AG04450 (cell line): Measurements from ENCODE around the gene ARID3A. TPM values are rescaled to one million over a fixed set of nuclear protein-coding genes. Genes with fewer than 3 reads are reported as not detected.

ENCODE experiments used
- CTCF ChIA-PET: fragments of 300-600, 350-600 bp; formaldehyde crosslinking; extraction: SDS; loops from one replicate; lab custom pipeline; 2022; ENCODE audit warnings: antibody characterized with exemption, inconsistent platforms; lab: Charles Lee
- POLR2A ChIA-PET: fragments of 350-600 bp; formaldehyde crosslinking; extraction: SDS; loops from one replicate; lab custom pipeline; 2021; ENCODE audit warnings: antibody characterized with exemption, inconsistent platforms; lab: Yijun Ruan, JAX
- DNase-seq: peaks from one replicate; pipeline ENCODE4 v3.0.0-alpha.2; 2011; ENCODE audit warnings: low read depth, low spot score
- H3K27ac ChIP-seq: one replicate; pipeline ENCODE4 v1.5.1; 2012; ENCODE audit warnings: low read depth, low read length, control low read depth
- H3K27me3 ChIP-seq: one replicate; pipeline ENCODE4 v1.6.0; 2012; ENCODE audit warnings: low read length; ENCODE audit not compliant: control insufficient read depth, insufficient read depth
- H3K4me3 ChIP-seq: 2 replicates; pipeline ENCODE4 v1.5.1; 2011; ENCODE audit warnings: mild to moderate bottlenecking, low read depth, low read length, control low read depth
- H3K9me3 ChIP-seq: 2 replicates; pipeline ENCODE4 v1.5.1; 2012; ENCODE audit warnings: low read length; ENCODE audit not compliant: control insufficient read depth, insufficient read depth
- polyA plus RNA-seq: library from polyadenylated mRNA; depleted of rRNA; stranded (reverse); fragments of >200 nt; gene quantifications from 2 replicates; pipeline ENCODE4 v1.2.3, GENCODE V29; 2011
- TF ChIP-seq, protein P1 (sequence below): IDR thresholded peaks from 2 replicates; pipeline ENCODE4 v1.5.1; 2011; ENCODE audit warnings: low read depth, low read length, control low read depth, inconsistent platforms

The ARID3A gene
- polyA plus RNA-seq, 1 experiment = 7.6 TPM

- Histone ChIP-seq H3K9me3 (peaks cover 14% of the 10 kb centered on the region), H3K4me3 (no peak overlapping the region), H3K27me3 (no peaks in the 10 kb centered on the region), H3K27ac (no peak overlapping the region)
- no peak for DNase-seq
- ChIA-PET CTCF (no interaction called here), POLR2A (no interaction called here)
- TF ChIP-seq, protein P1, sequence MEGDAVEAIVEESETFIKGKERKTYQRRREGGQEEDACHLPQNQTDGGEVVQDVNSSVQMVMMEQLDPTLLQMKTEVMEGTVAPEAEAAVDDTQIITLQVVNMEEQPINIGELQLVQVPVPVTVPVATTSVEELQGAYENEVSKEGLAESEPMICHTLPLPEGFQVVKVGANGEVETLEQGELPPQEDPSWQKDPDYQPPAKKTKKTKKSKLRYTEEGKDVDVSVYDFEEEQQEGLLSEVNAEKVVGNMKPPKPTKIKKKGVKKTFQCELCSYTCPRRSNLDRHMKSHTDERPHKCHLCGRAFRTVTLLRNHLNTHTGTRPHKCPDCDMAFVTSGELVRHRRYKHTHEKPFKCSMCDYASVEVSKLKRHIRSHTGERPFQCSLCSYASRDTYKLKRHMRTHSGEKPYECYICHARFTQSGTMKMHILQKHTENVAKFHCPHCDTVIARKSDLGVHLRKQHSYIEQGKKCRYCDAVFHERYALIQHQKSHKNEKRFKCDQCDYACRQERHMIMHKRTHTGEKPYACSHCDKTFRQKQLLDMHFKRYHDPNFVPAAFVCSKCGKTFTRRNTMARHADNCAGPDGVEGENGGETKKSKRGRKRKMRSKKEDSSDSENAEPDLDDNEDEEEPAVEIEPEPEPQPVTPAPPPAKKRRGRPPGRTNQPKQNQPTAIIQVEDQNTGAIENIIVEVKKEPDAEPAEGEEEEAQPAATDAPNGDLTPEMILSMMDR = no peak
Measured at GRCh38 chr19:972281-972680, 46.4 kb downstream of the ARID3A start.

GRCh38 chr19:973726-974563 is 48.1 kb downstream of the ARID3A start:
- Histone ChIP-seq H3K9me3 (peaks cover 10% of the 10 kb centered on the region), H3K27me3 (no peaks in the 10 kb centered on the region), H3K27ac (no peak overlapping the region), H3K4me3 (no peak overlapping the region)
- ChIA-PET CTCF (no interaction called here), POLR2A (no interaction called here)
- DNase-seq = no peak
- TF ChIP-seq, protein P1 = no peak

- no peak for DNase-seq
- POLR2A ChIA-PET = no interaction called here
- CTCF ChIA-PET = no interaction called here
- H3K27ac ChIP-seq = no peak overlapping the region
- H3K27me3 ChIP-seq = no peaks in the 10 kb centered on the region
- H3K9me3 ChIP-seq = peaks cover 10% of the 10 kb centered on the region
- TF ChIP-seq, protein P1 = no peak
- H3K4me3 ChIP-seq = no peak overlapping the region
Measured at GRCh38 chr19:974564-975257, 48.9 kb downstream of the ARID3A start.

DNA sequence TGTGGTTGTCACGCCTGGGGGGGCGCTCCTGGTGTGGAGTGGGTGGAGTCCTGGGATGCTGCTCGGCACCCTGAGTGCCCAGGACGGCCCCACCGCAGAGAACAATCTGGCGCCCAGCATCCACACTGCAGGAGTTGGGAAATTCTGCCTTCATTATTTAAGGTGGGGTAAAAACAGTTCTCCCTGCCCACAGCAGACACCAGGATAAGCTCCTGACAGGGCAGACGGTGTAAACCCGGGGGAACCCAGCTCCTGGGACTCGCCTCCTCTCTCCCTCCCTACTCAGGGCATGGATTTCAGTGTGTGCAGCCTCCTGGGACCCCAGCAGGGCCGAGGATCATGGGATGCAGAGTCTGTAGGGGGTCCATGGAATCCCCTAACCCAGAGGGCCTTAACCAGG is 50.6 kb downstream of the ARID3A start:
- Histone ChIP-seq H3K27me3 (no peaks in the 10 kb centered on the region), H3K27ac (no peak overlapping the region), H3K4me3 (no peak overlapping the region), H3K9me3 (no peaks in the 10 kb centered on the region; the same call in 1 of the 2 replicates)
- no peak for DNase-seq
- CTCF ChIA-PET = no interaction called here
- POLR2A ChIA-PET = interaction anchor here (1.1 kb wide), 1 partner anchor 8 kb away, joined by 7 read pairs; no protein-coding TSS in a partner anchor
- TF ChIP-seq, protein P1 = no peak

GRCh38 chr19:977058-977464 is 51.2 kb downstream of the ARID3A start:
- ChIA-PET POLR2A (no interaction called here), CTCF (no interaction called here)
- Histone ChIP-seq H3K4me3 (no peak overlapping the region), H3K27ac (no peak overlapping the region), H3K27me3 (no peaks in the 10 kb centered on the region), H3K9me3 (no peaks in the 10 kb centered on the region; the same call in 1 of the 2 replicates)
- TF ChIP-seq, protein P1 = no peak
- DNase-seq = no peak
